Upper lobe of left lung (tissue), 4 donors: ENCODE results near the gene NSDHL.

Source experiments
- CTCF ChIP-seq, 6 experiments: fragments of 450-650 bp in 4 of 6; fragments of 200-600 bp in 2 of 6; sonication (generic) in 2 of 6; IDR thresholded peaks; one replicate each; pipeline ENCODE4 v1.5.1; 2016 to 2019; ENCODE audit warnings: antibody characterized with exemption in 6 of 6
- EP300 ChIP-seq, 4 donors: sonication (generic); formaldehyde crosslinking; IDR thresholded peaks; one replicate each; pipeline ENCODE4 v1.5.1; 2017; ENCODE audit warnings: antibody characterized with exemption in 4 of 4, control low read depth in 2 of 4

- TF ChIP-seq EP300 (IDR thresholded peaks at IDR 0.05) (no peak), CTCF (IDR thresholded peaks at IDR 0.05) (no peak)
Observed at GRCh38 chrX:152913346-152913745, 82.5 kb downstream of the NSDHL start.
